K562 (cell line): ENCODE data around the gene ZNF862. TPM values are rescaled to one million over a fixed set of nuclear protein-coding genes. Genes with fewer than 3 reads are reported as not detected.
A peak's percentile ranks its signal among the peaks of the same experiment; 100 is the strongest.

Source experiments
- ATAC-seq: fragments of 200-7000 bp; cut with Tn5 transposase; 3 replicates; pipeline ENCODE4 v1.9.1; 2020; ENCODE audit warnings: moderate library complexity
- BruUV-seq: library from RNA; stranded (reverse); fragments of 400-500 nt; replicated peaks from 2 replicates; lab custom pipeline; 2021; lab: Mats Ljungman, UMichigan
- CTCF ChIA-PET: fragments of 300-600 bp; formaldehyde crosslinking; extraction: SDS; loops from one replicate; lab custom pipeline; 2021; ENCODE audit warnings: low intra/inter-chr PET ratio; lab: Yijun Ruan, JAX
- POLR2A ChIA-PET: fragments of 300-600, 350-650 bp; sonication (Branson Sonifier 250); formaldehyde crosslinking; extraction: SDS; loops from one replicate; lab custom pipeline; 2021; ENCODE audit warnings: antibody characterized with exemption, inconsistent platforms; lab: Yijun Ruan, JAX
- DNase-seq, 4 experiments: peaks; one replicate each; pipeline versions ENCODE4 v3.0.0 to v3.0.0-alpha.2; 2011 to 2018; ENCODE audit warnings: low spot score in 3 of 4, mixed read lengths in 3 of 4; ENCODE audit errors: extremely low read depth in 1 of 4
- FAIRE-seq: peaks from 2 replicates; lab custom pipeline; 2011; peaks lifted over from hg19 to GRCh38; lab: Jason Lieb, UNC
- H2AFZ ChIP-seq: 2 replicates; pipeline ENCODE4 v1.6.0; 2011; ENCODE audit warnings: low read depth, low read length, control low read depth, inconsistent platforms
- H3K27ac ChIP-seq: fragments of 200-600 bp; 3 replicates; pipeline ENCODE4 v1.8.0; 2011; ENCODE audit warnings: low read depth, mild to moderate bottlenecking, control low read depth, inconsistent platforms, low read length, moderate library complexity, mixed read lengths; ENCODE audit errors: extremely low read depth
- H3K27me3 ChIP-seq, 2 experiments: fragments of 300-600 bp in 1 of 2; 2 replicates in 1 of 2; 3 replicates in 1 of 2; pipeline versions ENCODE4 v1.6.0 to v1.8.0; 2011; ENCODE audit warnings: inconsistent platforms in 2 of 2, low read length in 2 of 2, mild to moderate bottlenecking in 1 of 2, mixed read lengths in 1 of 2, moderate library complexity in 1 of 2; ENCODE audit not compliant: control insufficient read depth in 2 of 2, insufficient read depth in 2 of 2
- H3K36me3 ChIP-seq: fragments of 300-600 bp; 3 replicates; pipeline ENCODE4 v1.8.0; 2011; ENCODE audit warnings: mild to moderate bottlenecking, low read length, inconsistent platforms; ENCODE audit not compliant: control insufficient read depth, insufficient read depth
- H3K4me1 ChIP-seq, 2 experiments: fragments of 200-600 bp in 1 of 2; replicated peaks in 1 of 2; 2 replicates in 1 of 2; 3 replicates in 1 of 2; pipeline versions ENCODE4 v1.5.1 to v1.8.0; 2011; ENCODE audit warnings: inconsistent platforms in 2 of 2, low read length in 2 of 2, mild to moderate bottlenecking in 1 of 2, mixed read lengths in 1 of 2, moderate library complexity in 1 of 2; ENCODE audit not compliant: control insufficient read depth in 2 of 2, insufficient read depth in 2 of 2
- H3K4me2 ChIP-seq: 2 replicates; pipeline ENCODE4 v1.6.1; 2011; ENCODE audit warnings: low read length, control low read depth, inconsistent platforms, mixed read lengths; ENCODE audit not compliant: insufficient read depth
- H3K4me3 ChIP-seq: fragments of 200-600 bp; sonication (generic), shearing (Covaris generic); 2 replicates; pipeline ENCODE4 v1.5.1; 2016; ENCODE audit warnings: control low read depth, inconsistent platforms
- H3K79me2 ChIP-seq: fragments of 200-600 bp; 3 replicates; pipeline ENCODE4 v1.8.0; 2011; ENCODE audit warnings: low read length, inconsistent platforms; ENCODE audit not compliant: control insufficient read depth, insufficient read depth
- H3K9ac ChIP-seq, 2 experiments: 2 replicates each; pipeline versions ENCODE4 v1.6.0 to v1.6.1; 2011; ENCODE audit warnings: low read depth in 2 of 2, low read length in 2 of 2, control low read depth in 1 of 2, inconsistent platforms in 1 of 2, mild to moderate bottlenecking in 1 of 2, mixed read lengths in 1 of 2; ENCODE audit not compliant: insufficient read depth in 1 of 2
- H3K9me1 ChIP-seq: one replicate; pipeline ENCODE4 v1.6.0; 2011; ENCODE audit warnings: inconsistent platforms, mild to moderate bottlenecking, low read length, moderate library complexity; ENCODE audit not compliant: control insufficient read depth, insufficient read depth
- H3K9me3 ChIP-seq: replicated peaks from 2 replicates; pipeline ENCODE4 v1.5.1; 2011; ENCODE audit warnings: low read depth, low read length, inconsistent platforms; ENCODE audit not compliant: control insufficient read depth, insufficient read depth
- H4K20me1 ChIP-seq: replicated peaks from 2 replicates; pipeline ENCODE4 v1.6.1; 2011; ENCODE audit warnings: low read length, inconsistent platforms, mixed read lengths; ENCODE audit not compliant: control insufficient read depth, insufficient read depth
- ARID2 ChIP-seq: fragments of 450-650 bp; IDR thresholded peaks from 2 replicates; pipeline ENCODE4 v1.6.1; 2017; ENCODE audit warnings: antibody characterized with exemption, mild to moderate bottlenecking
- CSDE1 ChIP-seq, 2 experiments: fragments of 450-650 bp; IDR thresholded peaks; 2 replicates each; pipeline ENCODE4 v1.6.1; 2016; ENCODE audit warnings: mild to moderate bottlenecking in 1 of 2
- CTBP1 ChIP-seq: fragments of 450-650 bp; IDR thresholded peaks from 2 replicates; pipeline ENCODE4 v1.6.1; 2016; ENCODE audit warnings: borderline replicate concordance
- JUND ChIP-seq, 2 experiments: IDR thresholded peaks; 2 replicates in 1 of 2; 3 replicates in 1 of 2; pipeline ENCODE4 v1.6.1; 2011; ENCODE audit warnings: borderline replicate concordance in 2 of 2, low read depth in 2 of 2, low read length in 2 of 2, improper control_type of control experiment in 1 of 2, missing biosample characterization in 1 of 2, missing genetic modification characterization in 1 of 2, missing genetic modification reagents in 1 of 2
- MEF2D ChIP-seq: conservative IDR thresholded peaks from 2 replicates; pipeline ENCODE4 v1.6.1; 2016; ENCODE audit warnings: low read depth, missing genetic modification characterization, missing compliant biosample characterization
- NFE2 ChIP-seq: IDR thresholded peaks from 2 replicates; pipeline ENCODE4 v1.6.1; 2014; ENCODE audit warnings: antibody characterized with exemption, low read depth
- NRF1 ChIP-seq, 2 experiments: fragments of 450-650 bp; IDR thresholded peaks in 1 of 2; conservative IDR thresholded peaks in 1 of 2; 2 replicates each; pipeline ENCODE4 v1.6.1; 2014; ENCODE audit warnings: mild to moderate bottlenecking in 2 of 2
- SETDB1 ChIP-seq: IDR thresholded peaks from one replicate; pipeline ENCODE4 v1.6.1; 2012; ENCODE audit warnings: low read length, control low read depth, inconsistent platforms
- WGBS: fragments of 100-300 bp; shearing (Covaris generic); methylation state at CpG from one replicate; pipeline ENCODE4 v1.1.6; 2016; ENCODE audit warnings: low coverage, mixed read lengths; ENCODE audit not compliant: insufficient coverage; ENCODE audit errors: missing lambda C conversion rate; 5-methylcytosine and 5-hydroxymethylcytosine counted together
- in situ Hi-C: fragments of 300-500 bp; cut with MboI; formaldehyde crosslinking; loops from 4 replicates; pipeline ENCODE4 v1.15.0; 2018; ENCODE audit warnings: inconsistent platforms, mixed read lengths
- intact Hi-C: fragments of 100-400 bp; cut with micrococcal nuclease; formaldehyde crosslinking; loops from 2 replicates; pipeline ENCODE4 v1.14.2; 2022
- polyA plus RNA-seq, 8 experiments: library from polyadenylated mRNA; depleted of rRNA in 4 of 8; stranded (reverse) in 5 of 8; unstranded in 3 of 8; fragments of >200 nt; fragmentation: Nextera tagmentation in 2 of 8; fragmentation: Illumina TruSeq in 1 of 8; extraction: Ambion mirVana in 2 of 8; extraction: Trizol in 1 of 8; gene quantifications; 2 replicates each; pipeline versions ENCODE4 v1.2.1 to v1.2.3, GENCODE V29; 2011 to 2014; ENCODE audit warnings: inconsistent platforms in 1 of 8, missing spikeins in 1 of 8
- total RNA-seq, 7 experiments: library from RNA; depleted of rRNA in 6 of 7; stranded (reverse); fragments of >200 nt in 6 of 7; fragmentation: Illumina TruSeq in 2 of 7; extraction: Trizol in 2 of 7; gene quantifications; 2 replicates each; pipeline versions ENCODE4 v1.2.1 to v1.2.3, GENCODE V29; 2011 to 2021; ENCODE audit warnings: low replicate concordance in 1 of 7
- TF ChIP-seq, protein P1 (sequence below): fragments of 450-650 bp; IDR thresholded peaks from one replicate; pipeline ENCODE4 v1.6.1; 2018; ENCODE audit warnings: mild to moderate bottlenecking, moderate library complexity; ENCODE audit not compliant: partially characterized antibody
- TF ChIP-seq, protein P2 (sequence below): IDR thresholded peaks from 3 replicates; pipeline ENCODE4 v1.6.1; 2011; ENCODE audit warnings: borderline replicate concordance, mild to moderate bottlenecking, moderate library complexity; ENCODE audit not compliant: insufficient read length; ENCODE audit errors: extremely low read depth
- TF ChIP-seq, protein P3 (sequence below): sonication (generic); formaldehyde crosslinking; IDR thresholded peaks from 2 replicates; pipeline ENCODE4 v1.8.1; 2023; ENCODE audit warnings: missing genetic modification reagents, mild to moderate bottlenecking, borderline replicate concordance

The ZNF862 gene
- total and polyA plus RNA-seq, 9 of the 15 experiments (the other 6 are each of a cell fraction or from before 2014, with no cell fraction given), result 1.1 to 3.9 (median 2.6) TPM

DNA sequence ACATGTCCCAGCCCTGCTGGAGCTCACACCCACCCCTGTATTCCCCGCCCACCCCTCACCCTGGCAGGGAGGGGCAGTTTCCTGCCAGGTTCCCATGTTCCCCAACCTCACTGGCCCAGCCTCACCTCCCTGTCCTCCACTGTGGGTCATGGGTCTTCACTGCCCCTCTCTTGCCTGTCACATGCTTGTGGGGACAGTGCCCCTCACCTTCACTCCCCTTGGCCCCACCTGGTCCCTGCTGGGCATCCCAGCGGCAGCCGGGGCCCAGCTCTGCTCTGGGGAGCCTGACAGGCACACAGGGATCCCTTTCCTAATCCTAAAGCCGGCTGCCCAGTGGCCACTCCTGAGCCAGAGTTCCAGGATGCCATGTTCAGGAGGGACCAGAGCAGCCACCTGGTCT lies 21.4 kb upstream of the ZNF862 start (continued):
- no peak for TF ChIP-seq NFE2
- no peak for TF ChIP-seq ARID2
- no peak for TF ChIP-seq SETDB1
- TF ChIP-seq, protein P1, sequence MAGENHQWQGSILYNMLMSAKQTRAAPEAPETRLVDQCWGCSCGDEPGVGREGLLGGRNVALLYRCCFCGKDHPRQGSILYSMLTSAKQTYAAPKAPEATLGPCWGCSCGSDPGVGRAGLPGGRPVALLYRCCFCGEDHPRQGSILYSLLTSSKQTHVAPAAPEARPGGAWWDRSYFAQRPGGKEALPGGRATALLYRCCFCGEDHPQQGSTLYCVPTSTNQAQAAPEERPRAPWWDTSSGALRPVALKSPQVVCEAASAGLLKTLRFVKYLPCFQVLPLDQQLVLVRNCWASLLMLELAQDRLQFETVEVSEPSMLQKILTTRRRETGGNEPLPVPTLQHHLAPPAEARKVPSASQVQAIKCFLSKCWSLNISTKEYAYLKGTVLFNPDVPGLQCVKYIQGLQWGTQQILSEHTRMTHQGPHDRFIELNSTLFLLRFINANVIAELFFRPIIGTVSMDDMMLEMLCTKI, result no peak
- TF ChIP-seq CTBP1, result no peak

DNA sequence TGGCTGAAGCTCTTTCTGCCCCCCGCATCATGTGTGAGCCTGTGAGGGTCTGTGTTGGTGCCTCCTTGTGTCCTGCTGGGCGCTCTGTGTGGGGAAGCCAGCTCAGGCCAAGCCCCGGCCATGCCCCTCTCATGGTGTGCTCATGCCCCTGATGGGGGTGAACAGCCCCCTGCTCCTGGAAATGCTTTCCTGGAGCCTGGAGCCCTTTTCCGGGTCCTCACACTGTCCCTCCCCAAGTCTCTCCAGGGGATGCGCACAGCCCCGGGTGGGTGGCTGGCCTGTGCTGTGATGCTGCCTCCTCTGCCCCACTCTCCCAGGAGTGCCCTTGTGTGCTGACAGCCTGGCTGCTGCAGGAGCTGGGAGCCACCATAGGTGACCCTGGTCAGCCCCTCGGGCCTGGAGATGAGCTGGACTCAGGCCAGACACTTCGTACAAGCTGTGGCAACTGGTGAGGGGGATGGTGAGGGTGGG lies 20.8 kb upstream of the ZNF862 start:
- ChIA-PET CTCF (no interaction called here), POLR2A (interaction anchor here (0.6 kb wide), 1 partner anchor 104 kb away, joined by 3 read pairs; no protein-coding TSS in a partner anchor)
- peaks cover 28% of the 10 kb centered on the region for H4K20me1 ChIP-seq
- FAIRE-seq, result no peak
- in situ Hi-C loops, result no loop called here
- peaks cover 3 to 81% of the 10 kb centered on the region in 2 experiments; a peak in 3 of 5 replicates for H3K4me1 ChIP-seq
- no peak overlapping the region for H3K27ac ChIP-seq
- BruUV-seq, result no TSS peak
- peaks cover 4% of the 10 kb centered on the region for H3K9me1 ChIP-seq
- no peak overlapping the region for H3K4me2 ChIP-seq
- under 1% methylated on average over 8 of the region's 8 CpGs for WGBS
- TF ChIP-seq JUND (IDR thresholded peaks at IDR 0.05; ENCODE audit: borderline replicate concordance, low read depth, low read length) (no peak), JUND (tag; IDR thresholded peaks at IDR 0.05; ENCODE audit: borderline replicate concordance, low read depth, low read length) (no peak), CSDE1 (IDR thresholded peaks at IDR 0.05) (no peak), MEF2D (tag) (no peak), NRF1 (conservative IDR thresholded peaks at IDR 0.05 in 1 of 2, IDR thresholded peaks at IDR 0.05 in 1 of 2) (no peak)
- TF ChIP-seq, protein P2, sequence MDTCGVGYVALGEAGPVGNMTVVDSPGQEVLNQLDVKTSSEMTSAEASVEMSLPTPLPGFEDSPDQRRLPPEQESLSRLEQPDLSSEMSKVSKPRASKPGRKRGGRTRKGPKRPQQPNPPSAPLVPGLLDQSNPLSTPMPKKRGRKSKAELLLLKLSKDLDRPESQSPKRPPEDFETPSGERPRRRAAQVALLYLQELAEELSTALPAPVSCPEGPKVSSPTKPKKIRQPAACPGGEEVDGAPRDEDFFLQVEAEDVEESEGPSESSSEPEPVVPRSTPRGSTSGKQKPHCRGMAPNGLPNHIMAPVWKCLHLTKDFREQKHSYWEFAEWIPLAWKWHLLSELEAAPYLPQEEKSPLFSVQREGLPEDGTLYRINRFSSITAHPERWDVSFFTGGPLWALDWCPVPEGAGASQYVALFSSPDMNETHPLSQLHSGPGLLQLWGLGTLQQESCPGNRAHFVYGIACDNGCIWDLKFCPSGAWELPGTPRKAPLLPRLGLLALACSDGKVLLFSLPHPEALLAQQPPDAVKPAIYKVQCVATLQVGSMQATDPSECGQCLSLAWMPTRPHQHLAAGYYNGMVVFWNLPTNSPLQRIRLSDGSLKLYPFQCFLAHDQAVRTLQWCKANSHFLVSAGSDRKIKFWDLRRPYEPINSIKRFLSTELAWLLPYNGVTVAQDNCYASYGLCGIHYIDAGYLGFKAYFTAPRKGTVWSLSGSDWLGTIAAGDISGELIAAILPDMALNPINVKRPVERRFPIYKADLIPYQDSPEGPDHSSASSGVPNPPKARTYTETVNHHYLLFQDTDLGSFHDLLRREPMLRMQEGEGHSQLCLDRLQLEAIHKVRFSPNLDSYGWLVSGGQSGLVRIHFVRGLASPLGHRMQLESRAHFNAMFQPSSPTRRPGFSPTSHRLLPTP, result no peak
- TF ChIP-seq, protein P3, sequence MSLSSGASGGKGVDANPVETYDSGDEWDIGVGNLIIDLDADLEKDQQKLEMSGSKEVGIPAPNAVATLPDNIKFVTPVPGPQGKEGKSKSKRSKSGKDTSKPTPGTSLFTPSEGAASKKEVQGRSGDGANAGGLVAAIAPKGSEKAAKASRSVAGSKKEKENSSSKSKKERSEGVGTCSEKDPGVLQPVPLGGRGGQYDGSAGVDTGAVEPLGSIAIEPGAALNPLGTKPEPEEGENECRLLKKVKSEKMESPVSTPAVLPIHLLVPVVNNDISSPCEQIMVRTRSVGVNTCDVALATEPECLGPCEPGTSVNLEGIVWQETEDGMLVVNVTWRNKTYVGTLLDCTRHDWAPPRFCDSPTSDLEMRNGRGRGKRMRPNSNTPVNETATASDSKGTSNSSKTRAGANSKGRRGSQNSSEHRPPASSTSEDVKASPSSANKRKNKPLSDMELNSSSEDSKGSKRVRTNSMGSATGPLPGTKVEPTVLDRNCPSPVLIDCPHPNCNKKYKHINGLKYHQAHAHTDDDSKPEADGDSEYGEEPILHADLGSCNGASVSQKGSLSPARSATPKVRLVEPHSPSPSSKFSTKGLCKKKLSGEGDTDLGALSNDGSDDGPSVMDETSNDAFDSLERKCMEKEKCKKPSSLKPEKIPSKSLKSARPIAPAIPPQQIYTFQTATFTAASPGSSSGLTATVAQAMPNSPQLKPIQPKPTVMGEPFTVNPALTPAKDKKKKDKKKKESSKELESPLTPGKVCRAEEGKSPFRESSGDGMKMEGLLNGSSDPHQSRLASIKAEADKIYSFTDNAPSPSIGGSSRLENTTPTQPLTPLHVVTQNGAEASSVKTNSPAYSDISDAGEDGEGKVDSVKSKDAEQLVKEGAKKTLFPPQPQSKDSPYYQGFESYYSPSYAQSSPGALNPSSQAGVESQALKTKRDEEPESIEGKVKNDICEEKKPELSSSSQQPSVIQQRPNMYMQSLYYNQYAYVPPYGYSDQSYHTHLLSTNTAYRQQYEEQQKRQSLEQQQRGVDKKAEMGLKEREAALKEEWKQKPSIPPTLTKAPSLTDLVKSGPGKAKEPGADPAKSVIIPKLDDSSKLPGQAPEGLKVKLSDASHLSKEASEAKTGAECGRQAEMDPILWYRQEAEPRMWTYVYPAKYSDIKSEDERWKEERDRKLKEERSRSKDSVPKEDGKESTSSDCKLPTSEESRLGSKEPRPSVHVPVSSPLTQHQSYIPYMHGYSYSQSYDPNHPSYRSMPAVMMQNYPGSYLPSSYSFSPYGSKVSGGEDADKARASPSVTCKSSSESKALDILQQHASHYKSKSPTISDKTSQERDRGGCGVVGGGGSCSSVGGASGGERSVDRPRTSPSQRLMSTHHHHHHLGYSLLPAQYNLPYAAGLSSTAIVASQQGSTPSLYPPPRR (CRISPR knock-in tag), result no peak
- TF ChIP-seq, all 486 proteins: peak for 0
- Histone ChIP-seq H3K79me2 (no peaks in the 10 kb centered on the region), H3K4me3 (no peak overlapping the region), H3K9ac (peak overlapping the region in 1 of 2 experiments; percentile 8; a peak in 1 of 4 replicates), H2AFZ (no peak overlapping the region), H3K9me3 (no peaks in the 10 kb centered on the region), H3K36me3 (no peaks in the 10 kb centered on the region), H3K27me3 (peaks cover 21 to 90% of the 10 kb centered on the region in 2 experiments; a peak in 4 of 5 replicates)
- no peak for DNase-seq
- intact Hi-C loops, result no loop called here
- ATAC-seq, result no peak
